H9 (cell line): Measurements from ENCODE around the gene NAP1L1. TPM values are rescaled to one million over a fixed set of nuclear protein-coding genes. Genes with fewer than 3 reads are reported as not detected.
A peak's percentile ranks its signal among the peaks of the same experiment; 100 is the strongest.

Source experiments
- DNase-seq: peaks from one replicate; pipeline ENCODE4 v3.0.0-alpha.2; 2017
- H2AFZ ChIP-seq: one replicate; pipeline ENCODE4 v1.6.1; 2013; ENCODE audit warnings: mild to moderate bottlenecking, low read length, control low read depth, moderate library complexity
- H2AK5ac ChIP-seq: 2 replicates; pipeline ENCODE4 v1.6.1; 2013; ENCODE audit warnings: low read length, control low read depth, mixed read lengths; ENCODE audit not compliant: insufficient read length
- H2BK120ac ChIP-seq: one replicate; pipeline ENCODE4 v1.6.1; 2013; ENCODE audit warnings: low read depth, mild to moderate bottlenecking, low read length, control low read depth, inconsistent platforms; ENCODE audit not compliant: poor library complexity, severe bottlenecking
- H2BK12ac ChIP-seq: 2 replicates; pipeline ENCODE4 v1.6.1; 2013; ENCODE audit warnings: low read length, control low read depth, mixed read lengths, low read depth; ENCODE audit not compliant: insufficient read length
- H2BK15ac ChIP-seq: 2 replicates; pipeline ENCODE4 v1.6.1; 2013; ENCODE audit warnings: low read depth, low read length, control low read depth
- H2BK20ac ChIP-seq: one replicate; pipeline ENCODE4 v1.6.1; 2013; ENCODE audit warnings: low read depth, mild to moderate bottlenecking, low read length, control low read depth, inconsistent platforms; ENCODE audit not compliant: poor library complexity, severe bottlenecking
- H2BK5ac ChIP-seq: 2 replicates; pipeline ENCODE4 v1.6.1; 2013; ENCODE audit warnings: low read length, control low read depth, mixed read lengths; ENCODE audit not compliant: insufficient read length
- H3K14ac ChIP-seq: 2 replicates; pipeline ENCODE4 v1.6.1; 2013; ENCODE audit warnings: low read length, control low read depth; ENCODE audit not compliant: insufficient read depth
- H3K18ac ChIP-seq: 2 replicates; pipeline ENCODE4 v1.6.1; 2013; ENCODE audit warnings: low read depth, mild to moderate bottlenecking, mixed read lengths, low read length, control low read depth; ENCODE audit not compliant: insufficient read length
- H3K23ac ChIP-seq: 2 replicates; pipeline ENCODE4 v1.6.1; 2013; ENCODE audit warnings: low read length, control low read depth, mixed read lengths, low read depth; ENCODE audit not compliant: insufficient read length
- H3K23me2 ChIP-seq: 2 replicates; pipeline ENCODE4 v1.6.1; 2013; ENCODE audit warnings: low read depth, mild to moderate bottlenecking, mixed read lengths, low read length, control low read depth; ENCODE audit not compliant: insufficient read length, poor library complexity, severe bottlenecking
- H3K27ac ChIP-seq: 2 replicates; pipeline ENCODE4 v1.5.1; 2013; ENCODE audit warnings: low read length, control low read depth, mixed read lengths, low read depth; ENCODE audit not compliant: insufficient read length
- H3K27me3 ChIP-seq: 2 replicates; pipeline ENCODE4 v1.6.1; 2013; ENCODE audit warnings: low read length, control low read depth, inconsistent platforms; ENCODE audit not compliant: insufficient read depth
- H3K4ac ChIP-seq: 2 replicates; pipeline ENCODE4 v1.6.1; 2013; ENCODE audit warnings: low read depth, mild to moderate bottlenecking, control low read depth, inconsistent platforms, low read length, moderate library complexity
- H3K4me1 ChIP-seq: 2 replicates; pipeline ENCODE4 v1.6.1; 2013; ENCODE audit warnings: low read length, control low read depth, inconsistent platforms; ENCODE audit not compliant: insufficient read depth
- H3K4me2 ChIP-seq: 2 replicates; pipeline ENCODE4 v1.6.1; 2013; ENCODE audit warnings: low read length, control low read depth, mixed read lengths; ENCODE audit not compliant: insufficient read length, insufficient read depth
- H3K56ac ChIP-seq: 2 replicates; pipeline ENCODE4 v1.6.1; 2013; ENCODE audit warnings: low read depth, mild to moderate bottlenecking, mixed read lengths, low read length, control low read depth; ENCODE audit not compliant: insufficient read length
- H3K79me1 ChIP-seq: 2 replicates; pipeline ENCODE4 v1.6.1; 2013; ENCODE audit warnings: low read depth, mild to moderate bottlenecking, moderate library complexity, low read length, control low read depth, inconsistent platforms; ENCODE audit not compliant: insufficient read depth, poor library complexity, severe bottlenecking
- H3K79me2 ChIP-seq: 2 replicates; pipeline ENCODE4 v1.6.1; 2013; ENCODE audit warnings: low read length, control low read depth, inconsistent platforms; ENCODE audit not compliant: insufficient read depth
- H3K9ac ChIP-seq: 2 replicates; pipeline ENCODE4 v1.6.1; 2013; ENCODE audit warnings: low read length, control low read depth, mixed read lengths; ENCODE audit not compliant: insufficient read length; ENCODE audit errors: extremely low read depth
- H3K9me3 ChIP-seq: one replicate; pipeline ENCODE4 v1.6.1; 2013; ENCODE audit warnings: low read depth, low read length, inconsistent platforms; ENCODE audit not compliant: control insufficient read depth
- H3T11ph ChIP-seq: one replicate; pipeline ENCODE4 v1.6.1; 2013; ENCODE audit warnings: mild to moderate bottlenecking, low read length, control low read depth, inconsistent platforms
- H4K20me1 ChIP-seq: one replicate; pipeline ENCODE4 v1.6.1; 2013; ENCODE audit not compliant: control insufficient read depth, insufficient read length, insufficient read depth
- H4K5ac ChIP-seq: 2 replicates; pipeline ENCODE4 v1.6.1; 2013; ENCODE audit warnings: low read depth, mild to moderate bottlenecking, mixed read lengths, low read length, control low read depth; ENCODE audit not compliant: insufficient read length
- H4K8ac ChIP-seq: replicated peaks from 2 replicates; pipeline ENCODE4 v1.6.1; 2013; ENCODE audit warnings: low read length, control low read depth, mixed read lengths, low read depth; ENCODE audit not compliant: insufficient read length
- H4K91ac ChIP-seq: 2 replicates; pipeline ENCODE4 v1.6.1; 2013; ENCODE audit warnings: low read depth, mild to moderate bottlenecking, moderate library complexity, mixed read lengths, low read length, control low read depth; ENCODE audit not compliant: insufficient read length
- H3K27ac Mint-ChIP-seq, 3 experiments: 2 replicates in 2 of 3; 3 replicates in 1 of 3; pipeline ENCODE4 v1.8.0; 2020 to 2021; ENCODE audit warnings: mixed read lengths in 3 of 3, mild to moderate bottlenecking in 1 of 3, moderate library complexity in 1 of 3
- H3K27me3 Mint-ChIP-seq: 2 replicates; pipeline ENCODE4 v1.8.0; 2021; ENCODE audit warnings: low read depth, mild to moderate bottlenecking, moderate library complexity, mixed read lengths
- H3K36me3 Mint-ChIP-seq, 3 experiments: 2 replicates in 2 of 3; 3 replicates in 1 of 3; pipeline ENCODE4 v1.8.0; 2020 to 2021; ENCODE audit warnings: low read depth in 3 of 3, mixed read lengths in 3 of 3; ENCODE audit not compliant: insufficient read depth in 1 of 3
- H3K4me1 Mint-ChIP-seq, 2 experiments: 2 replicates each; pipeline ENCODE4 v1.8.0; 2020; ENCODE audit warnings: mixed read lengths in 2 of 2
- H3K4me3 Mint-ChIP-seq, 2 experiments: 2 replicates in 1 of 2; 3 replicates in 1 of 2; pipeline ENCODE4 v1.8.0; 2020 to 2021; ENCODE audit warnings: mild to moderate bottlenecking in 2 of 2, mixed read lengths in 2 of 2, moderate library complexity in 1 of 2
- H3K9me3 Mint-ChIP-seq, 2 experiments: 2 replicates in 1 of 2; 3 replicates in 1 of 2; pipeline ENCODE4 v1.8.0; 2020; ENCODE audit warnings: mild to moderate bottlenecking in 2 of 2, mixed read lengths in 2 of 2, moderate library complexity in 1 of 2
- WGBS: extraction: QIAGEN DNeasy Blood & Tissue Kit; methylation state at CpG from one replicate; pipeline ENCODE4 v1.1.7; 2013; ENCODE audit warnings: missing lambda C conversion rate, low lambda C conversion rate, mixed read lengths; ENCODE audit not compliant: insufficient read length; ENCODE audit errors: extremely low coverage; 5-methylcytosine and 5-hydroxymethylcytosine counted together
- total RNA-seq: library from RNA; stranded (reverse); gene quantifications from 2 replicates; pipeline ENCODE4 v1.2.1, GENCODE V29; 2021
- TF ChIP-seq, protein P1 (sequence below): fragments of 200-600 bp; sonication (generic); conservative IDR thresholded peaks from 3 replicates; pipeline ENCODE4 v1.8.0; 2021; ENCODE audit warnings: antibody characterized with exemption, mild to moderate bottlenecking

NAP1L1 gene
- total RNA-seq, 1 experiment from 2014 or later: 1,012 TPM

DNA sequence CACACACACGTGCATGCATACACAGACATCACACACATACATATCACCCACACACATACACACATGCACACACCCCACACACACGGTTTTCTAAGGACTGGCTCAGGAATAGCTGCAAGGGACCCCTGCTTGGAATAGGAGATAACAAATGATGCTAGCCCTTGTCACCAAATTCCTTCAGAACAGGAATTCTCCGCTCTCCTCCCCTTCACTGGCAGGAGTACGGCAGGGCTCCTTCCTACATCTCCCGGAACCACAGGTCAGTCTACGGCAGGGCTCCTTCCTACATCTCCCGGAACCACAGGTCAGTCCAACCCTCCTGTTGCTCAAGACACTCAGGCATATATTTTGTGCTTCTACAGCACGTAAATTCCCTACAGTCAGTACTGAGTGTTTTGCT lies 76.8 kb downstream of the NAP1L1 start:
- H3K27me3 Mint-ChIP-seq: peaks cover 2% of the 10 kb centered on the region; the same call in 1 of the 2 replicates
- peak overlapping the region; percentile 1 to 5 (median 2); a peak in 5 of 7 replicates for H3K27ac Mint-ChIP-seq
- Histone ChIP-seq H3K79me1 (no peaks in the 10 kb centered on the region), H3K4me2 (no peak overlapping the region), H3K23me2 (no peaks in the 10 kb centered on the region), H2AFZ (no peak overlapping the region), H3K27me3 (no peaks in the 10 kb centered on the region), H3K79me2 (no peaks in the 10 kb centered on the region), H3K4me1 (peaks cover 5% of the 10 kb centered on the region; the same call in 1 of the 2 replicates), H3K23ac (no peak overlapping the region), H2AK5ac (no peak overlapping the region), H2BK5ac (no peak overlapping the region), H2BK15ac (no peak overlapping the region), H4K20me1 (no peaks in the 10 kb centered on the region), H2BK120ac (no peak overlapping the region), H3K18ac (peak overlapping the region; percentile 1), H3K56ac (no peak overlapping the region), H2BK12ac (no peak overlapping the region), H2BK20ac (no peak overlapping the region), H4K5ac (no peak overlapping the region), H3T11ph (no peak overlapping the region), H3K4ac (no peak overlapping the region), H3K9me3 (no peaks in the 10 kb centered on the region), H4K8ac (no peak overlapping the region), H4K91ac (no peak overlapping the region), H3K14ac (no peak overlapping the region), H3K9ac (no peak overlapping the region), H3K27ac (no peak overlapping the region)
- no peak for DNase-seq
- WGBS: no CpG with 5 or more reads among the region's 8 CpGs
- peaks cover 11 to 18% (median 11%) of the 10 kb centered on the region in 3 experiments for H3K36me3 Mint-ChIP-seq
- no peak overlapping the region; a peak in 1 of 5 replicates for H3K4me3 Mint-ChIP-seq
- H3K4me1 Mint-ChIP-seq: peaks cover 42 to 43% of the 10 kb centered on the region in 2 experiments
- peaks cover 10 to 14% of the 10 kb centered on the region in 2 experiments for H3K9me3 Mint-ChIP-seq
- TF ChIP-seq, protein P1, sequence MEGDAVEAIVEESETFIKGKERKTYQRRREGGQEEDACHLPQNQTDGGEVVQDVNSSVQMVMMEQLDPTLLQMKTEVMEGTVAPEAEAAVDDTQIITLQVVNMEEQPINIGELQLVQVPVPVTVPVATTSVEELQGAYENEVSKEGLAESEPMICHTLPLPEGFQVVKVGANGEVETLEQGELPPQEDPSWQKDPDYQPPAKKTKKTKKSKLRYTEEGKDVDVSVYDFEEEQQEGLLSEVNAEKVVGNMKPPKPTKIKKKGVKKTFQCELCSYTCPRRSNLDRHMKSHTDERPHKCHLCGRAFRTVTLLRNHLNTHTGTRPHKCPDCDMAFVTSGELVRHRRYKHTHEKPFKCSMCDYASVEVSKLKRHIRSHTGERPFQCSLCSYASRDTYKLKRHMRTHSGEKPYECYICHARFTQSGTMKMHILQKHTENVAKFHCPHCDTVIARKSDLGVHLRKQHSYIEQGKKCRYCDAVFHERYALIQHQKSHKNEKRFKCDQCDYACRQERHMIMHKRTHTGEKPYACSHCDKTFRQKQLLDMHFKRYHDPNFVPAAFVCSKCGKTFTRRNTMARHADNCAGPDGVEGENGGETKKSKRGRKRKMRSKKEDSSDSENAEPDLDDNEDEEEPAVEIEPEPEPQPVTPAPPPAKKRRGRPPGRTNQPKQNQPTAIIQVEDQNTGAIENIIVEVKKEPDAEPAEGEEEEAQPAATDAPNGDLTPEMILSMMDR: no peak
